ENCODE data around the gene EPHA6. TPM values are rescaled to one million over a fixed set of nuclear protein-coding genes. Genes with fewer than 3 reads are reported as not detected.

EPHA6 gene
- total RNA-seq, 1 experiment from 2014 or later, result 0.61 TPM

DNA sequence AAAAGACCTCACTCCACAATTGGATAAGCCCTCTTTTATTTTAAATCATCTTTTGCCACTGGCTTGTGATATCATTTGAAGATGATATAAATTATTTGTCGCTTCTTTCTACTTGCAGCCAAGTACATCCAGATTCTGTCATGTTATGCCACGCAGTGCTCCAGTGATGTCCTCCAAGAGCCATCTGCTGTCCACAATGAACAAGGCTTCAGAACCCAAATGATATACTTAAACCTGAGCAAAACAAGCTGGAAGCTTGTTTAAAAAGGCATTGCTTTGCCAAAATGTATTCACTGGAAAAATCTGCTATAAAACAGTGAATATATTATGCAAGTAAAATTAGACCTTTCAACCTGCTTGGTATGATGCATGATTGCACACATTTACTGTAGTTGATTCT is 891.4 kb downstream of the EPHA6 start:
- H3K4me1 Mint-ChIP-seq, result 0 out of 4 replicates have a peak, but pooled peaks cover 0 to 3% of the 10 kb centered on the region in 2 experiments
- no peak overlapping the region for H2BK5ac ChIP-seq (ENCODE audit: insufficient read length, low read length)
- no peak overlapping the region for H3K27ac Mint-ChIP-seq
- H3K4me1 ChIP-seq (ENCODE audit: insufficient read depth, low read length), result no peaks in the 10 kb centered on the region
- H3K56ac ChIP-seq (ENCODE audit: insufficient read length, low read depth, low read length), result no peak overlapping the region
- no peak overlapping the region for H3K18ac ChIP-seq (ENCODE audit: insufficient read length, low read depth, low read length)
- H4K20me1 ChIP-seq (ENCODE audit: control insufficient read depth, insufficient read depth, insufficient read length), result no peaks in the 10 kb centered on the region
- H2BK120ac ChIP-seq (ENCODE audit: low read depth, low read length, poor library complexity, severe bottlenecking), result no peak overlapping the region
- H3K9me3 ChIP-seq (ENCODE audit: control insufficient read depth, low read depth, low read length), result no peaks in the 10 kb centered on the region
- H3K14ac ChIP-seq (ENCODE audit: insufficient read depth, low read length), result no peak overlapping the region
- no peak overlapping the region for H4K8ac ChIP-seq (replicated peaks; ENCODE audit: insufficient read length, low read depth, low read length)
- H3K23me2 ChIP-seq (ENCODE audit: insufficient read length, low read depth, low read length, poor library complexity, severe bottlenecking), result no peaks in the 10 kb centered on the region
- peaks cover 2% of the 10 kb centered on the region for H3K27me3 Mint-ChIP-seq (ENCODE audit: low read depth)
- H3K9me3 Mint-ChIP-seq, result peaks cover 7 to 19% of the 10 kb centered on the region in 2 experiments; a peak in 4 of 5 replicates
- no peak overlapping the region for H2BK15ac ChIP-seq (ENCODE audit: low read depth, low read length)
- no peak overlapping the region for H3K4me2 ChIP-seq (ENCODE audit: insufficient read depth, insufficient read length, low read length)
- no peaks in the 10 kb centered on the region for H3K79me2 ChIP-seq (ENCODE audit: insufficient read depth, low read length)
- H3T11ph ChIP-seq (ENCODE audit: low read length), result no peak overlapping the region
- TF ChIP-seq CTCF (conservative IDR thresholded peaks at IDR 0.05), result no peak
- no peak overlapping the region for H3K9ac ChIP-seq (ENCODE audit: extremely low read depth, insufficient read length, low read length)
- no peak overlapping the region for H2BK20ac ChIP-seq (ENCODE audit: low read depth, low read length, poor library complexity, severe bottlenecking)
- H3K27ac ChIP-seq (ENCODE audit: insufficient read length, low read depth, low read length), result no peak overlapping the region
- no CpG with 5 or more reads among the region's 2 CpGs for WGBS (ENCODE audit: extremely low coverage, insufficient read length, low lambda C conversion rate)
- H3K23ac ChIP-seq (ENCODE audit: insufficient read length, low read depth, low read length), result no peak overlapping the region
- no peak overlapping the region for H2AK5ac ChIP-seq (ENCODE audit: insufficient read length, low read length)
- H3K79me1 ChIP-seq (ENCODE audit: insufficient read depth, low read depth, low read length, poor library complexity, severe bottlenecking), result no peaks in the 10 kb centered on the region
- no peak overlapping the region for H4K91ac ChIP-seq (ENCODE audit: insufficient read length, low read depth, low read length)
- H3K36me3 Mint-ChIP-seq (ENCODE audit: insufficient read depth in 1 of 3, low read depth in 3 of 3), result peaks cover 6 to 19% (median 13%) of the 10 kb centered on the region in 3 experiments
- H2BK12ac ChIP-seq (ENCODE audit: insufficient read length, low read depth, low read length), result no peak overlapping the region
- DNase-seq, result no peak
- H2AFZ ChIP-seq (ENCODE audit: low read length), result no peak overlapping the region
- no peak overlapping the region for H3K4me3 Mint-ChIP-seq
- H3K4ac ChIP-seq (ENCODE audit: low read depth, low read length), result no peak overlapping the region
- H3K27me3 ChIP-seq (ENCODE audit: insufficient read depth, low read length), result no peaks in the 10 kb centered on the region
- no peak overlapping the region for H4K5ac ChIP-seq (ENCODE audit: insufficient read length, low read depth, low read length)
